ENCODE results near the gene BASP1. TPM values are rescaled to one million over a fixed set of nuclear protein-coding genes. Genes with fewer than 3 reads are reported as not detected.

BASP1 gene
- total RNA-seq, 4 donors from 2014 or later = 22.1 to 37.1 (median 26.8) TPM

- H3K4me3 ChIP-seq (ENCODE audit: low read depth, poor library complexity, severe bottlenecking) = no peak overlapping the region
- intact Hi-C loops (cut with DNase I; ENCODE audit: low total_unique reads) = no loop called here
- TF ChIP-seq POLR2A (IDR thresholded peaks at IDR 0.05) = no peak
- no peak for TF ChIP-seq CTCF (IDR thresholded peaks at IDR 0.05)
- WGBS, 2 donors = 86 to 89% methylated on average over 2 of the region's 2 CpGs
- DNase-seq (ENCODE audit: low spot score in 2 of 2) = no peak
Measured at GRCh38 chr5:17178373-17178675, 39.1 kb upstream of the BASP1 start.

GRCh38 chr5:17180330-17180843, 37.0 kb upstream of the BASP1 start:
- intact Hi-C loops (cut with DNase I; ENCODE audit: low total_unique reads) = no loop called here
- TF ChIP-seq CTCF (IDR thresholded peaks at IDR 0.05) (no peak), POLR2A (IDR thresholded peaks at IDR 0.05) (no peak)
- no peak overlapping the region for H3K4me3 ChIP-seq (ENCODE audit: low read depth, poor library complexity, severe bottlenecking)
- 78 to 79% methylated on average over 6 of the region's 6 CpGs for whole genome bisulfite sequencing, 2 donors
- no peak for DNase-seq (ENCODE audit: low spot score in 2 of 2)

GRCh38 chr5:17180864-17181723, 36.3 kb upstream of the BASP1 start:
- no peak for TF ChIP-seq POLR2A (IDR thresholded peaks at IDR 0.05)
- TF ChIP-seq CTCF (IDR thresholded peaks at IDR 0.05) = no peak
- no peak for DNase-seq (ENCODE audit: low spot score in 2 of 2)
- intact Hi-C loops (cut with DNase I; ENCODE audit: low total_unique reads) = no loop called here
- WGBS, 2 donors = 69 to 70% methylated on average over 11 of the region's 11 CpGs
- no peak overlapping the region for H3K4me3 ChIP-seq (ENCODE audit: low read depth, poor library complexity, severe bottlenecking)

GRCh38 chr5:17182494-17182893, 34.9 kb upstream of the BASP1 start:
- no peak for DNase-seq (ENCODE audit: low spot score in 2 of 2)
- TF ChIP-seq CTCF (IDR thresholded peaks at IDR 0.05) = no peak
- TF ChIP-seq POLR2A (IDR thresholded peaks at IDR 0.05) = no peak
- H3K4me3 ChIP-seq (ENCODE audit: low read depth, poor library complexity, severe bottlenecking) = no peak overlapping the region
- 76 to 86% methylated on average over 3 of the region's 3 CpGs for WGBS, 2 donors
- intact Hi-C loops (cut with DNase I; ENCODE audit: low total_unique reads) = no loop called here

- TF ChIP-seq CTCF (IDR thresholded peaks at IDR 0.05) (no peak), POLR2A (IDR thresholded peaks at IDR 0.05) (no peak)
- intact Hi-C loops (cut with DNase I; ENCODE audit: low total_unique reads) = no loop called here
- no peak for DNase-seq (ENCODE audit: low spot score in 2 of 2)
- H3K4me3 ChIP-seq (ENCODE audit: low read depth, poor library complexity, severe bottlenecking) = no peak overlapping the region
- 77% methylated on average over 1 of the region's 1 CpG for WGBS, 2 donors
Measured at GRCh38 chr5:17182981-17183380, 34.5 kb upstream of the BASP1 start.
